GM18951 (cell line): ENCODE data around the gene C1orf116.

Experiments
- POLR2A ChIP-seq: IDR thresholded peaks from 4 replicates; pipeline ENCODE4 v1.6.1; 2011; ENCODE audit warnings: mild to moderate bottlenecking; ENCODE audit not compliant: insufficient read length, insufficient read depth; ENCODE audit errors: extremely low read depth
- in situ Hi-C: fragments of 300-500 bp; cut with MboI; formaldehyde crosslinking; loops from one replicate; pipeline ENCODE4 v1.12.0; 2022; ENCODE audit warnings: low sequenced_read_pairs, mixed read lengths, inconsistent platforms; ENCODE audit not compliant: unreplicated experiment

C1orf116 gene

GRCh38 chr1:206998816-206999215, 33.7 kb downstream of the C1orf116 start:
- TF ChIP-seq POLR2A, result no peak
- in situ Hi-C loops, result no loop called here

DNA sequence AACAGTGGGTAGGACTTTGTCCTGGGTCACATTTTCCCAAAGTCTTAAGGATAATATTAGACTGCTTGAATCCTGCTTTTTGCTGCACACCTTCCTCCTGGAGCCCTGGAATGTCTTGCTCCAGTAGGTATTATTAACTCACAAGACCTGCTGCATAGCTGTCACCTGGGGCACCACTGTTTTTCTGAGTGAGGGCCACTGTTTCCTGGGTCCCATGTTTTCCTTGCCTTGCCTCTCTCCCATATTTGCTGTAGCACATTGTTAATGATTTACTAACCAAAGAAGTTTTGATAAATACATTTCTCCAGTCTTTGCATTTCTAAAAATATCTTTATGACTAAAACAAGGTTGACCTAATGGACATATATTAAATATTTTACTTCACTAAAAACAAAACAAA, 39.8 kb downstream of the C1orf116 start:
- in situ Hi-C loops, result no loop called here

GRCh38 chr1:206987873-206988272, 44.7 kb downstream of the C1orf116 start:
- in situ Hi-C loops, result no loop called here
- TF ChIP-seq POLR2A, result no peak

More for the DNA sequence above, 39.8 kb downstream of the C1orf116 start:
- no peak for TF ChIP-seq POLR2A

DNA sequence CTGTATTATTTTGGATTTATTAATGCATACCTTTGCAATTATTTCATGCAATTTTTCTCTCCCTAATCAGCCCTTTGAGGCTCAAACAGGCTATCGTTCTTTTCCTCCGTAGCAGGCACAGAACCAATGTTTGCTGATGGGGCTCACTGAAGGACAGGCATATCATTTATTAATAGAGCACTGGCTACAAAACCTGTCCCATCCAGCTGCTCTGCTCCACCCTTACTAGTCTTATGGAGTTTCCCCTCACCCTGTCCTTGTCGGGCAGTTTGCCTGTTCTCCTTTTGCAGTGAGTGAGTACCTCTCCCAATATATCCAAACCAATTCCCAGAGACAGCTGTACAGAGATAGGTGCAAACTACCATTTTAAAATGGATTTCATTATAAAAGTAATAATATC, 45.7 kb downstream of the C1orf116 start:
- in situ Hi-C loops, result no loop called here
- no peak for TF ChIP-seq POLR2A

DNA sequence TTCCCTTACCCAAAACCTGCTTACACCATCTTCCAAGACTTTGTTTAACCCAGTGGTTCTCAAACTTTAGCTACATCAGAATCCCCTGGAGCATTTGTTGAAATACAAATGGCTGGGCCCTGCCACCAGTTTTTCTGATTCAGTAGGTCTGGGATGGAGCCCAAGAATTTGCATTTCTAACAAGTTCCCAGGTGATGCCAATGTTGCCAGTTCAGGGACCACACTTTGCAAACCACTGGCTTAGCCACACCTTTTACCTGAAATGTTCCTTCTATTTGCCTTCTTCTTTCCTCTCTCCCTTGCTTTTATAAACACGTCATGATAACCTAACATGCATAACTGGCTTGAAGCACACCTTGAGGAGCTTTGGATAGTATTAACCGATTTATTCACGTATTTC, 46.2 kb downstream of the C1orf116 start:
- in situ Hi-C loops, result no loop called here
- no peak for TF ChIP-seq POLR2A

GRCh38 chr1:206985162-206985749, 47.3 kb downstream of the C1orf116 start:
- in situ Hi-C loops, result no loop called here
- TF ChIP-seq POLR2A, result no peak

GRCh38 chr1:206982216-206982615, 50.3 kb downstream of the C1orf116 start:
- in situ Hi-C loops, result loop anchor here (5.0 kb wide), 1 partner anchor 255 kb away; no protein-coding TSS in a partner anchor
- TF ChIP-seq POLR2A, result no peak

DNA sequence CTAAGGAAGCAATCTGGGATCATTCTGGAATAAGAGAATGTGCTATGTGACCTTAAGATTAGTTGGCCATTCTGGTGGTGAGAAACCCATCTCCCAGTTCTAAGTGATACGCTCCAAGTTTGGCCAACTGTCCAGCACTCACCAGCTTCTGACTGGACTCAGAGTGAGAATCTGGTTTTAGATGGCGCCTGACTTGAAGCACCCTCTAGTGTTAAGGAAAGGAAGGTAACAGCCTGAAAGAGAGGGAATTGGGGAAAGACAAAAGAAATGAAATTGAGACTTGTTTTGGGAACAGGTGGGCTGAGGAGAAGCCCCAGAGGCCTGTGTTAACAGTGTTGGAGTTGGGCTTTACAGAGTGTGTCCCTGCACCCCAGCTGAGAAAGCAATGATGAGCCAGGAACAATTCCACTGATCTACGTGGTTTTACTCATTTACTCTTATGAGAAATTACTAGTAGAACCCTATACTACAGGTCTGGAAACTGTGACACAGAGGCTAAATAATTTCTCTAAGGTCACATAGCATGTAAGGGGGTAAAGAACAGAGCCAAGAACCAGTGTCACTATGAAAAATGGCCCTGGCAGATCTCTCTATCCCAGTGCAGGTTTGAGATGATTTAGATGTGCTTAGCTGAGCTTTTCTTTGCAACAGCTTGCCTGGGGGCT, 53.0 kb downstream of the C1orf116 start:
- TF ChIP-seq POLR2A, result no peak
- in situ Hi-C loops, result loop anchor here (5.0 kb wide), 1 partner anchor 252 kb away; no protein-coding TSS in a partner anchor

DNA sequence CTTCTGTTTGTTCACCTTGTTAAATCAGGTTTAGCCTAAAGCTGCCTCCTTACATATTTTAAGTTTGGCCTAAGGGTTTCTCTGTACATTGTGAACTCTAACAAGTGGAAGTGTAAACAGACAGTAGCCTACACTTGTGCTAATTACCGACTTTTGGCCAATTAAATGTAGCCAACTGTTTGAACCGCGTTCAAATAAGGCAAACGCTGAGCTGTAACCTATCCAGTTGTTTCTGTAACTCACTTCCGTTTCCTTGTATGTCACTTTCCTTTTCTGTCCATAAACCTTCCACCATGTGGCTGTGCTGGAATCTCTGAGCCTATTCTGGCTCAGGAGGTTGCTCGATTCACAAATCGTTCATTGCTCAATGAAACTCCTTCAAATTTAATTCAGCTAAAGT, 54.3 kb downstream of the C1orf116 start:
- in situ Hi-C loops, result no loop called here
- TF ChIP-seq POLR2A, result no peak

DNA sequence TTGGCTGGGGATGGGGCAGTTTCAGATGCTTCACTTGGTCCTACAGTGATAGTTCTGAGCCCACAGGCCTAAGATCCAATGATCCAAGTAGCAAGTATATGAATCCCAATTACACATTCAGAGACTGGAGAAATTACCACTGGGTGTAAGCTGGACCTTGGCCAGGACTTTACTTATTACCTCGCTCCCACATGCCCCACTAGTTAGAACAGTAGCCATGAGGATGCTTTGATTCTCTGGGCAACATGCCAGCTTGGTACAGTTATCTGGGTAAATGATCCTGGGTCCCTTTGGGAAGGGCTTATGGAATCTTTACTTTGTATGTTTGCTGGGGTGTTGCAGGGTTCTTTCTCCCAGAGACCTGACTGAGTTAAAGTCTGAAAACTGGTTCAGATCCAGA, 57.2 kb downstream of the C1orf116 start:
- TF ChIP-seq POLR2A, result no peak
- in situ Hi-C loops, result no loop called here

- in situ Hi-C loops, result no loop called here
- TF ChIP-seq POLR2A, result no peak
These were observed 58.4 kb downstream of the C1orf116 start for GRCh38 chr1:206974140-206974539.

DNA sequence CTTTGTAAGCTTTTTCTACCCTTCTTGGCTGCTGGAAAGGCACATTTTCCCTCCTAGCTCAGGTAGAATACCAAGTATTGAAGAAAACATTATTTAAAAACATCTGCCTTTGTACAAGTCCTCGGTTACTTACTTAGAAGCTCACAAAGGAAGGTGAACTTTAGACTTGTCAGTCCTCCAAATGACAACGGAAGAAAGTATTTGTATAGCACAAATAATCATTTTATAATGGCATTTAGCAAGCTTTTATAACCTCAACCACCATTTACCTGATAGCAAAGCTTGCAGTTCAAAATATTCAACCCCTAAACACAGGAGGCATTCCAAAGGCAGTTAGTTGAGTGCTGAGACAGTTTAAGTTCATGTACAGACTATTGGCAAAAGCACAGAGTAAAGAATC, 59.8 kb downstream of the C1orf116 start:
- in situ Hi-C loops, result no loop called here
- no peak for TF ChIP-seq POLR2A

- no peak for TF ChIP-seq POLR2A
- in situ Hi-C loops, result no loop called here
These were observed 61.4 kb downstream of the C1orf116 start for GRCh38 chr1:206971029-206971655.

DNA sequence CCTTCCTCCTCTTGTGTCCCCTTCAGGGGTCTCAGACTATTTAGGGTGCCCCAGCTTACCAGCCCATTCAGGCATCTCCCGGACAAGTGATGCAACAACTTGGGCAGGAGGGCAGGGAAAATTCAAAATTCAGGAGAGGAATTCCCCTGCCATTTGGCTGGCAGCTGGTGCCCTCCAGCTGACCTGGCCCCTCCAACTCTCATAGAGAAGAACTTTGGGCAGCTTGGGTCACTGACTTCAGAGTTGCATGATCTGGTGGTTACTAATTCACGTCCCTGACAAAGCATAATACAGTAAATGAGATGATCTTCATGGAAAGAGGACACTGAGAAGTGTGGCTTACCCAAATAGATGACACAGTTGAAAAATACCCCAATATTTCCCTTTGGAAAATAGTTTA, 62.1 kb downstream of the C1orf116 start, which contains the start of gene FCAMR:
FCAMR (minus strand) TSS at position 15 of the 400 bp plus-strand sequence. CDS start 335 bp downstream, outside the sequence.
- no peak for TF ChIP-seq POLR2A
- in situ Hi-C loops, result no loop called here
